ENCODE data around the gene NAPEPLD.
"Not testable (repeated sequence)": the region's sequence is repeated elsewhere in the genome, so short reads cannot be mapped to it uniquely, and the experiment has no call there.

NAPEPLD gene

GRCh38 chr7:103068414-103069403 lies 80.2 kb downstream of the NAPEPLD start:
- DNase-seq, result no peak

- peak in 1 of 58 donors; percentile 1 for DNase-seq
These were observed 83.2 kb downstream of the NAPEPLD start for GRCh38 chr7:103065667-103066066.

- no peak for DNase-seq
These were observed 85.0 kb downstream of the NAPEPLD start for GRCh38 chr7:103063895-103064294.

- no peak for DNase-seq
These were observed 89.4 kb downstream of the NAPEPLD start for GRCh38 chr7:103059471-103059870.

- no peak for DNase-seq
These were observed 90.8 kb downstream of the NAPEPLD start for GRCh38 chr7:103058122-103058521.

- not testable (repeated sequence) for DNase-seq
These were observed 92.9 kb downstream of the NAPEPLD start for GRCh38 chr7:103056006-103056405.

- no peak for DNase-seq
These were observed 97.4 kb downstream of the NAPEPLD start for GRCh38 chr7:103051519-103051918.
